NCI-H187 (cell line): ENCODE results near the gene RRAS.

Experiments used
- DNase-seq, 2 experiments: peaks; one replicate each; lab custom pipeline; 2025; lab: John Stamatoyannopoulos, UW

Gene RRAS

GRCh38 chr19:49677231-49677900 lies 37.4 kb upstream of the RRAS start, which contains the start of gene PRMT1:
PRMT1 (plus strand) TSS chr19:49677271; CDS start chr19:49677281, 10 bp downstream.
- no peak for DNase-seq

- peak; percentile 100 for DNase-seq
These were observed 36.9 kb upstream of the RRAS start for GRCh38 chr19:49676784-49677230.

DNA sequence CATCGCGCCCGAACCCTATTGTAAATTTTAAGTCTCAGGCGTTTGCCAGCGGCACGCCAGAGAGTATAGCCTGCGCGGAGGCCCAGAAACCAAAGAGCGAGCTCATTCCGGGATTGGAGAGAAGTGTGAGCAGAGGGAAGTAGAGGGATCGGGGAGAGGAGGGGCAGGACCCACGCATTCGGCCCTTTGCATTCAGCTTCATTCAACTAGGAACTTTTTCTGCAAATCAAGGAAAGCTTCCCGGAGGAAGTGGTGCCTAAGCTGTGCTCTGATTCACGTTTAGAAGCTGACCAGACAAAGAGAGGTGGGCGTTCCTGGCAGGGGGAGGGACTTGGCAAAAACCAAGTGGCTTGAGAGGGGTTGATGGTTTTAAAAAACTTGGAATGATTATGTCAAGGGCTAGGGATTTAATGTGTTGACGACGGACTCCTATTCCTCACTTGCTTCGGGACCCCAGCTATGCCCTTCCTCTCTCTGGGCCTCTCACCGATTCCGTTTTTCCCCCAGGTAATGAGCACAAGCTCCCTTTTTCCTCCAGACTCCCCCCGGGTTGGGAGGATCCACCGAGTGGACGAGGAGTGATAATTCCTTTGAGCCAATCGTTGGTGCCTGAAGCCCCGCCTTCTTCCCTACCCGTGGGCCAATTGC lies 36.3 kb upstream of the RRAS start:
- DNase-seq: peak; percentile 82 to 100

DNA sequence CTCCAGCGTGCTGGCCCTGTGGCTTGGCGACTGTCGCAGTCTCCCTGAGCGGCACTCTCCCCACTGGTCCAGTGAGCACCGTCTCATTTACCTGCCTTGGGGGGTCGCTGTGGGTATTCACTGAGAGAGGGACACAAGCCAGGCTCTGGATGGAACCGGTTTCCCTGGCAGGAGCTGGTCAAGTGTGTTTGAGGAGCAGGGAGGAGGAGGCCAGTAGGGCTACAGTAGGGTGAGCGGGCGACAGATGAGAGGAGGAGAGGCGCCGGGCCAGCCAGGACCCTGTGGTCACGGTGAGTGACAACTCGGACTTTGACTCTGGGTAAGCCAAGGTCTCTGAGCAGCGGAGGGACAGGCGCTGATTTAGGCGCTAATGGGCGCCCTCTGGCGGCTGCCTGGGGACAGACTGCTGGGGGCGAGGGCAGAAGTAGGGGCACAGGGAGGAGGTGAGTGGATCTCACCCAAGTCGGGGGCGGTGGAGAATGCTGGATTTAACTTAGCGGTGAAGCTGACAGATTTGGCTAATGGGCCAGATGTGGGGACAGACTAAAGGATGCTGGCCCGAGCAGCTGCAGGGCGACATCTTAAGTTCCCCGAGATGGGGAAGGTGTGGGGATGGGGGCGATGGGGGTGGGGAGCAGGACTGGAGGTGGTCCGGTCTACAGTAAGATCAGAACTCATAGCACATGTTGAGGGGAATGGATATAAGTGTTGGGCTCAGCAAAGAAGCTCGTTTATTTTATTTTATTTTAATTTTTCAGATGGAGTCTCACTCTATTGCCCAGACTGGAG lies 32.4 kb upstream of the RRAS start:
- peak in 1 of 2 experiments; percentile 34 for DNase-seq

DNA sequence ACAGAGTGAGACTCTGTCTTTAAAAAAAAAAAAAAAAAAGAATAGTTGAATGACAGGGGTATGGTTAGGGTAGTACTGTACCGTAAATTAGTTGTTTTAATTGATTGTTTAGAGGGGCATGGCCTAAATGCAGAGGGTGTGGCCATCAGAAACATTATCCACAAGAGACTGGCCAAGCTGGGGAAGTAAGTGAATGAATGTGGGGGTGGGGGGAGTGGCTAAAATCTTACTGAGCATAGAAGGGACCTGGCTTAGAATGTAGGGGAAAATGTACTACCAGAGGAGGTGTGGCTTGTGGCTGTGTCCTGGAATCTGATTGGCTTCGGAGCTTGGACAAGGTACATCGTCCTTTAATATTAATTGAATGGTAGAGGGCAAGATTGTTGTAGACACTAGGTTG lies 29.6 kb upstream of the RRAS start:
- no peak for DNase-seq

- DNase-seq: no peak
These were observed 27.5 kb upstream of the RRAS start for GRCh38 chr19:49667473-49667872.

DNA sequence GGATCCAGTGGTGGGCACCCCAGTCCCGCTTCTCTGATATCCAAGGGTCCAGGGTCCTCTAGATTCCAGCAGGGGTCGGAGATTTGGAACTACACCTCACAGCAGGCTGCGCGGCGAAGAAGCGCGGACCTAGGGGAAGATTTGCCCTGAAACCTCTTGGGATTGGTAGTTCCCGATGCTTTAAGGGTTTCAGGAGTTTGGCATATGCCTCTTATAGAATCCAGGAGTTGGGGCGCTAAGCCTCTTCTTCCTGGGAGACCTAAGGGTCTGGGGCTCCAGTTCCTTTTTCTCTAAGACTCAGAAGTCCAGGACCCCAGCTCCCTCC lies 26.1 kb upstream of the RRAS start:
- DNase-seq: no peak

DNA sequence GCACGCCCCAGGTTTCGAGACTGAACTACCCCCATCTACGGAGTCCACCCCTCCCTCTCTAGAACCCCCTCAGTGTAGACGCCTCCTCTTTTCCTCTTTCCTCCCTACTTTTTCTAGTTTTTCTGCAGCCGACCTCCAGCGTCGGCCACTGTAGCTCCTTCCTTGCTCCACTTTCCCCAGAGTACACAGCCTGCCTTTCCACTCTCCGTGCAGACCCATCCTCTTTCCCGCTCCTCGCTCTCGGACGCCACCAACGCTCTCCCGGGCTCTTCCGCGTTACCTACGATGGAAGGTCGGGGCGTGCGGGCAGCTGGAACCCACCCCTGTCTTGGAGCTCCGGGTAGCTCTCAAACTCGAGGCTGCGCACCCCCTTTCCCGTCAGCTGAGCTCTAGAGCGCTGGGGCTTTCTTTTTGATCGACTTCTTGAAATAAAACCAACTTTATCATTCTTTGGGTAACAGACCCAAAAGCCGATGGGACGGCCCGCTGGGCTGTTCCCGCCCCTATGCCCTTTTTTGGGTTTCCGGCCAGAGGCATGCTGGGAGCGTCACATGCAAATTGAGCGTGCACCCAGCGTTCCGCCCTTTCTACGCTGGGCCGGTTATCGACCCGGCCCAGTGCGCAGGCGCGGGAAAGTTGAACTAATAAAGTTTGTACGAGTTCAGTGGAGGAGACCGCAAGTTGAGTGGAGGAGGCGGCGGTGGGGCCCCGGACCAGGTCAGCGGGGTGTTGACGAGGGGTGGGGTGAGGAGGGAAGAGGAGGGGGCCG lies 25.6 kb upstream of the RRAS start, which contains the start of the genes BCL2L12 and IRF3:
BCL2L12 (plus strand) TSS at position 583 of the 769 bp plus-strand sequence. CDS start 760 bp downstream, outside the sequence.
IRF3 (minus strand) TSS at position 507 of the 769 bp plus-strand sequence. CDS start 1,019 bp downstream, outside the sequence.
- DNase-seq: peak; percentile 73 to 94

DNA sequence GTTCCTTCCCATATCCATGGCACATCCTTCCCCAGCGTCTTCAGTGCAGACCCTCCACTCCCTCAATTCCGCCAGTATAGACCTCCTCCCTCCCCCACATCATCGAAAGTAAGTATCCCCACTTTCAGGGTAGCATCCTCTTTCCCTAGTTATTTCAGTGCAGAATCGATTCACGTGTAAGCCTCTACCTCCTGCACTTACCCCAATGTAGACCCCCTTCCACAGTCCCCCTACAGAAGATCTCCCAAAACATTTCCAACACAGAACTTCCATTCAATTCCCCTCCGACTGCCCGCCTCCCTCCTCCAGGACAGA lies 25.1 kb upstream of the RRAS start:
- no peak for DNase-seq

- peak; percentile 76 to 83 for DNase-seq
These were observed 24.5 kb upstream of the RRAS start for GRCh38 chr19:49664171-49665035.

GRCh38 chr19:49663224-49663623 lies 23.3 kb upstream of the RRAS start:
- no peak for DNase-seq

DNA sequence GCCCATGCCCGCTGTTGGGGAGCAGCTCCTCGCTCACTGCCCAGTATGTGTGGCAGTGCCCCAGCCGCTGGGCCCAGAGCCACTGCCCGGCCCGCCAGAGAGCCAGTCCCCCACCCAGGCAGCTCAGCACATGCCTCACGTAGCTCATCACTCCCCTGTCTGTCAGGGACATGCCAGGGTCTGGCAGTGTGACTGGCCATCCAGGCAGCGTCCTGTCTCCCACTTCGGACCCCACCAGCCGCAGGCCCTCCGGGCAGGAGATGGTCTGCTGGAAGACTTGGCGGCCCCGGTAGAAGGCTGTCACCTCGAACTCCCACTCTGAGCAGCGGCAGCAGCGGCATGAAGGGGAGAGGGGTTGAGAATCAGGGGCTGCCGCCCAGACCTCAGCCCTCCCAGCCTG lies 22.1 kb upstream of the RRAS start:
- no peak for DNase-seq

- DNase-seq: no peak
These were observed 20.5 kb upstream of the RRAS start for GRCh38 chr19:49660338-49660961.

GRCh38 chr19:49658566-49659442 lies 18.9 kb upstream of the RRAS start:
- no peak for DNase-seq

GRCh38 chr19:49658139-49658517 lies 18.2 kb upstream of the RRAS start:
- DNase-seq: no peak

DNA sequence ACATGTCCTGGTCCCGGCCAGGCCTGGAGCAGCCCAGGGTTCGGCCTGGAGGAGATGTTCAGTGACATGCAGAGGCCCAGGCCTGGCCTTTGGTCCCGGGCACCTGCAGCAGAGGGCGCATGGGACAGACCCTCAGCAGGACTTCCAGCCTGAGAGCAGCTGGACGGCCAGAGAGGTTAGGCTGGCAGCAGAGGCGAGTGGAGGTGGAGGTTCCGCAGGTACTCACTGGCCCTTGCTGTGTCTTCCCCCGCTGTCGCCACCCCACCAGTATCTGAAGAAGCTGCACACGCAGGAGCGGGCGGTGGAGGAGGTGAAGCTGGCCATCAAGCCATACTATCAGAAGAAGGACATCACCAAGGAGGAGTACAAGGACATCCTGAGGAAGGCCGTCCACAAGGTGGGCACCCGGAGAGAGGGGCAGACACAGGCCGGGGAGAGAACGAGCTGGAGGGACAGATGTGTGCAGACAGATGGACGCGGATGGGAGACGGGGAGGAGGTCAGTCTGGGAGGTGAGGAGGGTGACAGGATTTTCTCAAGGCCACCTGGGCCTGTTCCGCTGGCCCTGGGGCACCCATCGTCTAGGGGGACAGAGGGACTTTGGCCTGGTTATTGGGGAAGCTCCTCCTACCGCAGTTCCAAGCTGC lies 17.7 kb upstream of the RRAS start:
- no peak for DNase-seq

- no peak for DNase-seq
These were observed 16.6 kb upstream of the RRAS start for GRCh38 chr19:49656456-49657109.

GRCh38 chr19:49655570-49656455 lies 15.9 kb upstream of the RRAS start:
- no peak for DNase-seq
